Mesenchymal stem cell (in vitro differentiated cells and primary cell): ENCODE results near the gene BDKRB2.
"Not testable (repeated sequence)": the region's sequence is repeated elsewhere in the genome, so short reads cannot be mapped to it uniquely, and the experiment has no call there.

Source experiments
- DNase-seq: peaks from one replicate; pipeline ENCODE4 v3.0.0-alpha.2; 2013
- H2AFZ ChIP-seq: one replicate; pipeline ENCODE4 v1.6.1; 2013; ENCODE audit warnings: low read depth, mild to moderate bottlenecking, control low read depth, inconsistent platforms, low read length, moderate library complexity
- H2AK5ac ChIP-seq: 2 replicates; pipeline ENCODE4 v1.6.1; 2013; ENCODE audit warnings: low read length, moderate library complexity, mild to moderate bottlenecking, inconsistent platforms; ENCODE audit not compliant: severe bottlenecking
- H2BK120ac ChIP-seq: one replicate; pipeline ENCODE4 v1.6.1; 2013; ENCODE audit warnings: low read depth, mild to moderate bottlenecking, inconsistent platforms, low read length, moderate library complexity
- H2BK12ac ChIP-seq, 2 experiments: one replicate each; pipeline ENCODE4 v1.6.1; 2013; ENCODE audit warnings: inconsistent platforms in 2 of 2, low read length in 2 of 2, mild to moderate bottlenecking in 2 of 2, moderate library complexity in 2 of 2, control low read depth in 1 of 2
- H2BK15ac ChIP-seq: one replicate; pipeline ENCODE4 v1.6.1; 2013; ENCODE audit warnings: mild to moderate bottlenecking, low read depth, inconsistent platforms; ENCODE audit not compliant: poor library complexity, severe bottlenecking
- H2BK5ac ChIP-seq: 2 replicates; pipeline ENCODE4 v1.6.1; 2013; ENCODE audit warnings: low read depth, mild to moderate bottlenecking, low read length, control low read depth, inconsistent platforms; ENCODE audit not compliant: poor library complexity, severe bottlenecking
- H3K14ac ChIP-seq, 2 experiments: one replicate each; pipeline ENCODE4 v1.6.1; 2013; ENCODE audit warnings: inconsistent platforms in 2 of 2, low read length in 2 of 2, control low read depth in 1 of 2, mild to moderate bottlenecking in 1 of 2, moderate library complexity in 1 of 2
- H3K18ac ChIP-seq, 2 experiments: one replicate each; pipeline ENCODE4 v1.6.1; 2013; ENCODE audit warnings: inconsistent platforms in 2 of 2, low read length in 2 of 2, control low read depth in 1 of 2, low read depth in 1 of 2, mild to moderate bottlenecking in 1 of 2
- H3K23ac ChIP-seq, 2 experiments: one replicate each; pipeline ENCODE4 v1.6.1; 2013; ENCODE audit warnings: inconsistent platforms in 2 of 2, low read length in 2 of 2, mild to moderate bottlenecking in 2 of 2, moderate library complexity in 2 of 2, control low read depth in 1 of 2
- H3K27ac ChIP-seq: 2 replicates; pipeline ENCODE4 v1.5.1; 2013; ENCODE audit warnings: mild to moderate bottlenecking, moderate library complexity, low read length, control low read depth, inconsistent platforms; ENCODE audit not compliant: poor library complexity, severe bottlenecking
- H3K27me3 ChIP-seq, 2 experiments: 2 replicates each; pipeline versions ENCODE4 v1.6.1 to v1.7.0; 2013; ENCODE audit warnings: low read length in 2 of 2, mild to moderate bottlenecking in 2 of 2, moderate library complexity in 2 of 2, control low read depth in 1 of 2, inconsistent platforms in 1 of 2; ENCODE audit not compliant: control insufficient read depth in 1 of 2, insufficient read depth in 1 of 2
- H3K36me3 ChIP-seq, 2 experiments: 2 replicates each; pipeline versions ENCODE4 v1.6.1 to v1.7.0; 2013; ENCODE audit warnings: low read length in 2 of 2, control low read depth in 1 of 2, inconsistent platforms in 1 of 2, low read depth in 1 of 2, mild to moderate bottlenecking in 1 of 2; ENCODE audit not compliant: insufficient read depth in 2 of 2, control insufficient read depth in 1 of 2
- H3K4ac ChIP-seq, 2 experiments: one replicate each; pipeline ENCODE4 v1.6.1; 2013; ENCODE audit warnings: inconsistent platforms in 2 of 2, low read length in 2 of 2, mild to moderate bottlenecking in 2 of 2, moderate library complexity in 2 of 2, control low read depth in 1 of 2, low read depth in 1 of 2
- H3K4me1 ChIP-seq: 2 replicates; pipeline ENCODE4 v1.6.1; 2013; ENCODE audit warnings: low read depth, low read length, control low read depth; ENCODE audit not compliant: control insufficient read depth, insufficient read depth
- H3K4me2 ChIP-seq: 2 replicates; pipeline ENCODE4 v1.6.1; 2013; ENCODE audit warnings: low read length, mild to moderate bottlenecking, inconsistent platforms; ENCODE audit not compliant: poor library complexity, severe bottlenecking
- H3K4me3 ChIP-seq, 2 experiments: 2 replicates each; pipeline versions ENCODE4 v1.5.1 to v1.7.0; 2013; ENCODE audit warnings: low read length in 2 of 2, mild to moderate bottlenecking in 2 of 2, control low read depth in 1 of 2, low read depth in 1 of 2; ENCODE audit not compliant: insufficient read depth in 1 of 2
- H3K79me1 ChIP-seq: replicated peaks from 2 replicates; pipeline ENCODE4 v1.6.1; 2013; ENCODE audit warnings: mild to moderate bottlenecking, control low read depth, low read length, inconsistent platforms; ENCODE audit not compliant: poor library complexity, severe bottlenecking
- H3K9ac ChIP-seq: 2 replicates; pipeline ENCODE4 v1.7.0; 2013; ENCODE audit warnings: mild to moderate bottlenecking, low read length, moderate library complexity
- H3K9me3 ChIP-seq: 2 replicates; pipeline ENCODE4 v1.7.0; 2013; ENCODE audit warnings: mild to moderate bottlenecking, low read length; ENCODE audit not compliant: control insufficient read depth
- H4K8ac ChIP-seq: one replicate; pipeline ENCODE4 v1.6.1; 2013; ENCODE audit warnings: inconsistent platforms, mild to moderate bottlenecking, low read length, moderate library complexity
- H4K91ac ChIP-seq: one replicate; pipeline ENCODE4 v1.6.1; 2013; ENCODE audit warnings: mild to moderate bottlenecking, low read length, inconsistent platforms
- WGBS: methylation state at CpG from one replicate; pipeline ENCODE4 v1.1.7; 2013; ENCODE audit warnings: mixed read lengths; 5-methylcytosine and 5-hydroxymethylcytosine counted together

Gene BDKRB2

DNA sequence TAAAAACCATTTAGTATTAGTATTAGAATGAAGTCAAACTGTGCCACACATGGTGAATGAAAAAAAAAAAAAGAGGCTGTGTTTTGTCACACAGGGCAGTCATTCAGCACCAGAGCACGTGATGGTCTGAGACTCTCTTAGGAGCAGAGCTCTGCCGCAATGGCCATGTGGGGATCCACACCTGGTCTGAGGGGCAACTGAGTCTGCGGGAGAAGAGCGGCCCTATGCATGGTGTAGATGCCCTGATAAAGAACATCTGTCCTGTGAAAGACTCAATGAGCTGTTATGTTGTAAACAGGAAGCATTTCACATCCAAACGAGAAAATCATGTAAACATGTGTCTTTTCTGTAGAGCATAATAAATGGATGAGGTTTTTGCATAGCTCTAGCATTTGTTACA, 39.1 kb downstream of the BDKRB2 start:
- Histone ChIP-seq H4K91ac (no peak overlapping the region), H3K9me3 (no peaks in the 10 kb centered on the region), H2AK5ac (no peak overlapping the region), H3K14ac (no peak overlapping the region), H3K4me3 (no peak overlapping the region), H3K27ac (no peak overlapping the region), H3K4me1 (peaks cover 14% of the 10 kb centered on the region), H4K8ac (no peak overlapping the region), H3K36me3 (peaks cover 44 to 90% of the 10 kb centered on the region in 2 experiments), H3K4ac (no peak overlapping the region), H2AFZ (no peak overlapping the region), H2BK5ac (no peak overlapping the region), H3K27me3 (no peaks in the 10 kb centered on the region), H3K9ac (no peak overlapping the region), H2BK120ac (no peak overlapping the region), H2BK12ac (no peak overlapping the region), H3K23ac (no peak overlapping the region), H2BK15ac (no peak overlapping the region), H3K4me2 (no peak overlapping the region), H3K18ac (peak overlapping the region in 1 of 2 experiments; percentile 48), H3K79me1 (peaks cover 19% of the 10 kb centered on the region)
- WGBS = 2% methylated on average over 5 of the region's 5 CpGs
- DNase-seq = peak; percentile 90

DNA sequence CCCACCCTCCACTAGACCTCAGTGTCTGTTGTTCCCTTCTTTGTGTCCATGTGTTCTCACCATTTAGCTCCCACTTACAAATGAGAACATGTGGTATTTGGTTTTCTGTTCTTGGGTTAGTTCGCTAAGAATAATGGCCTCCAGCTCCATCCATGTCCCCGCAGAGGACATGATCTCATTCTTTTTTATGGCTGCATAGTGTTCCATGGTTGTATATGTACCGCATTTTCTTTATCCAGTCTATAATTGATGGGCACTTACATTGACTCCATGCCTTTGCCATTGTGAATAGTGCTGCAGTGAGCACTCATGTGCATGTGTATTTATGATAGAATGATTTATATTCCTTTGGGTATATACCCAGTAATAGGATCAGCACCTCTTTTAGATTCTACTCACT, 40.4 kb downstream of the BDKRB2 start:
- H3K9ac ChIP-seq, H3K4me3 ChIP-seq, H3K27ac ChIP-seq, H2BK12ac ChIP-seq, H3K18ac ChIP-seq, H2AK5ac ChIP-seq, H3K23ac ChIP-seq, H2BK120ac ChIP-seq, H4K91ac ChIP-seq, H3K14ac ChIP-seq, H2AFZ ChIP-seq, DNase-seq, H4K8ac ChIP-seq, H3K4me2 ChIP-seq, H3K9me3 ChIP-seq, H2BK5ac ChIP-seq, H3K4ac ChIP-seq, H3K27me3 ChIP-seq: not testable (repeated sequence)
- H2BK15ac ChIP-seq = peak overlapping the region; percentile 16
- H3K79me1 ChIP-seq = peaks cover 17% of the 10 kb centered on the region
- WGBS = 96% methylated on average over 3 of the region's 3 CpGs
- peaks cover 16% of the 10 kb centered on the region for H3K4me1 ChIP-seq
- H3K36me3 ChIP-seq = peaks cover 33 to 78% of the 10 kb centered on the region in 2 experiments

GRCh38 chr14:96245710-96246538, 41.3 kb downstream of the BDKRB2 start:
- peak; percentile 97 for DNase-seq
- Histone ChIP-seq H2AFZ (no peak overlapping the region), H4K8ac (peak overlapping the region; percentile 81), H2BK12ac (peak overlapping the region; percentile 69 to 87), H2BK5ac (peak overlapping the region; percentile 74), H3K27ac (peak overlapping the region; percentile 75), H3K23ac (no peak overlapping the region), H2BK120ac (no peak overlapping the region), H2AK5ac (peak overlapping the region; percentile 97), H3K18ac (peak overlapping the region; percentile 23 to 88), H3K9me3 (no peaks in the 10 kb centered on the region), H3K9ac (no peak overlapping the region), H2BK15ac (no peak overlapping the region), H3K4me2 (no peak overlapping the region), H3K4ac (peak overlapping the region; percentile 19 to 40), H3K4me1 (peaks cover 13% of the 10 kb centered on the region), H3K14ac (no peak overlapping the region), H3K36me3 (peaks cover 25 to 69% of the 10 kb centered on the region in 2 experiments), H3K27me3 (no peaks in the 10 kb centered on the region), H3K79me1 (peaks cover 16% of the 10 kb centered on the region), H4K91ac (peak overlapping the region; percentile 77), H3K4me3 (no peak overlapping the region)
- WGBS = 54% methylated on average over 3 of the region's 3 CpGs

DNA sequence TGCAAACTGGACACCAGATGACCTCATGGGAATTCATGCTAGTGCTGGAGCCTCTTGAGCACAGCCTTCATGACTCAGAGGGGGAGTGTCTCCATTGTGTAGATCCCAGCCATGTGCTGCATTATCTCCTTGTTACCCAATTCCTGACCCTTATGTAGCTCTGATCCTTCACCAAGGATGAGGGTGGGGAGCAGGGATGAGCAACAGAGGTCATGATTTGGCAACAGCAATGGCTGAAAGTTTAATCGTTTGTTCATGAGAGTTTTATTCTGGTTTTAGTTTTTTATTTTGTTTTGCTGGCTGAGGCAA, 41.9 kb downstream of the BDKRB2 start:
- Histone ChIP-seq H2BK15ac (no peak overlapping the region), H3K4me2 (no peak overlapping the region), H3K4me3 (no peak overlapping the region), H4K91ac (no peak overlapping the region), H3K4ac (no peak overlapping the region), H3K9ac (no peak overlapping the region), H2AK5ac (peak overlapping the region; percentile 97), H2BK5ac (no peak overlapping the region), H3K36me3 (peaks cover 19 to 63% of the 10 kb centered on the region in 2 experiments), H3K14ac (no peak overlapping the region), H4K8ac (no peak overlapping the region), H3K27ac (peak overlapping the region; percentile 75), H2AFZ (no peak overlapping the region), H3K27me3 (no peaks in the 10 kb centered on the region), H3K18ac (peak overlapping the region in 1 of 2 experiments; percentile 46), H2BK12ac (peak overlapping the region; percentile 87 to 94), H2BK120ac (no peak overlapping the region), H3K9me3 (no peaks in the 10 kb centered on the region), H3K23ac (no peak overlapping the region), H3K4me1 (peaks cover 13% of the 10 kb centered on the region), H3K79me1 (peaks cover 13% of the 10 kb centered on the region)
- DNase-seq = peak; percentile 99
- 9% methylated on average over 1 of the region's 1 CpG for WGBS
